Stimulated activated CD4-positive, alpha-beta T cell treated with anti-CD3 and anti-CD28 coated beads, Interleukin-4, amount 100 ng/mL, for 24 hours (primary cell): ENCODE measurements around the gene DENND1C.

Experiments
- DNase-seq: peaks from one replicate; pipeline ENCODE4 v3.0.0-alpha.2; 2020

Gene DENND1C

DNA sequence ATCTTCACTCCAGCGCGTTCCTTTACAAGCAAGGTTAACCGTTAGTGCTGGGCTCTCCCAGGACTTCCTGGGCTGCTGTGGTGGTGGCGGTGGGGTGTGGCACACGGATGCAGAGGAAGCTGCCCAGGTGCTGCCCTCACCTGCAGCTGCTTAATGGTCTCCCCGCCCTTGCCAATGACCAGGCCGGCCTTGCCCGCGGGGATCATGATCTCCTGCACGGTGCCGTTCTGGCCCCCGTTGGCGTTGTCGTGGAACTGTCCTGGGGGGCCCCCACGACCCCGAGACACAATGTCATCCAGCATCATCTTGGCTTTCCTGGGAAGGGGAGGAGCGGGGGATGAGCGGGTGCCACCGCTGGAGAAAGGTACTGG, 63.0 kb downstream of the DENND1C start:
- DNase-seq = no peak

DNA sequence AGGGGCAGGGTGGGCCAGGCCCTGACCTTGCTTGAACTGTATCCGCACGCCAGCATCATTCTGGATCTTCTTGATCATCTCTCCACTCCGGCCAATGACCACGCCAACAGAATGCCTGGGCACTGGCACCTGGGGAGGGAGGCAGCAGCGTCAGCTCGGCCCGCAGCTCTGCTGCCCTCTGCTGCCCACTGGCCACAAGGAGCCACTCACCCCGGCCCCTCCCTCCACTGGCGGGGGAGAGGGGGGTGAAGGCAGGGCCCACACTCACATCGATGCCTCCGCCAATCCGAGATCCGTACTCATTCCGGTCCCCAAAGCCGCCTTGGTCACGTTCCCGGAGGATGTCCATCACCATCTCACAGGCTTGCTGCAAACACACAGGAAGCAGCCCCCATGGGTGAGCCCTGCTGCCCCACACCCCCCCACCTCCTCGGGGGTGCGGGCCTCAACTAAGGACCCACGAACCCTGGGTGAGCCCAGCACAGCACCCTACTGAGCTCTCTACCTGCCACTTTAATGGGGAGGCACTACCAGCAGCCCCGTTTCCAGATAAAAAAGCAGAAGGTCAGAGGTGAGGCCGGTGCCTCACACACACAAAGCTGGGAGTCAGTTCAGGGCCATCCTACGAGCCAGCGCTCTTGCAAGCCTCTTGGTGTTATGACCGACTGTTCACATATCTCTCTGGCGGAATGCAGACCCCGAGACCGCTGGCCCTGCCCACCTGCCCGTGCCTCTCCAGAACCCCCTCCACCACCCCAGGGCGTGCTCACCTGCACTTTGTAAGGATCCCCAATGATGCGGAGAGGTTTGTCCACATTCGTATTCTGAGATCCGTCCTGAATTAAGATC, 63.6 kb downstream of the DENND1C start:
- DNase-seq = no peak
